IMR-90 (cell line): ENCODE data around the gene ANO1. TPM values are rescaled to one million over a fixed set of nuclear protein-coding genes. Genes with fewer than 3 reads are reported as not detected.

ENCODE experiments used
- ATAC-seq: fragments of 200-7000 bp; cut with Tn5 transposase; 2 replicates; pipeline ENCODE4 v1.9.1; 2020; ENCODE audit warnings: low read depth, mild to moderate bottlenecking, moderate library complexity
- BruUV-seq: library from RNA; stranded (reverse); fragments of 400-500 nt; replicated peaks from 2 replicates; lab custom pipeline; 2021; lab: Mats Ljungman, UMichigan
- CTCF ChIA-PET: fragments of 300-600 bp; formaldehyde crosslinking; extraction: SDS; loops from one replicate; lab custom pipeline; 2021; ENCODE audit warnings: antibody characterized with exemption; lab: Yijun Ruan, JAX
- POLR2A ChIA-PET: fragments of 300-600 bp; sonication (Branson Sonifier 250); formaldehyde crosslinking; loops from one replicate; lab custom pipeline; 2022; ENCODE audit warnings: antibody characterized with exemption; ENCODE audit not compliant: unreplicated experiment; lab: Charles Lee
- DNase-seq: peaks from one replicate; pipeline ENCODE4 v3.0.0; 2013
- H2AFZ ChIP-seq: replicated peaks from 2 replicates; pipeline ENCODE3; 2013; ENCODE audit warnings: low read length, mild to moderate bottlenecking; ENCODE audit not compliant: poor library complexity
- H2AK5ac ChIP-seq: 2 replicates; pipeline ENCODE4 v1.6.1; 2013; ENCODE audit warnings: low read depth, low read length, inconsistent platforms
- H2AK9ac ChIP-seq: replicated peaks from 2 replicates; pipeline ENCODE3; 2013; ENCODE audit warnings: mild to moderate bottlenecking, low read depth, low read length, moderate library complexity; ENCODE audit not compliant: poor library complexity
- H2BK120ac ChIP-seq: 2 replicates; pipeline ENCODE4 v1.6.1; 2013; ENCODE audit warnings: low read depth, low read length, inconsistent platforms
- H2BK15ac ChIP-seq: 3 replicates; pipeline ENCODE4 v1.6.1; 2013; ENCODE audit warnings: low read depth, low read length, inconsistent platforms
- H2BK20ac ChIP-seq: 2 replicates; pipeline ENCODE4 v1.6.1; 2013; ENCODE audit warnings: low read depth, mild to moderate bottlenecking, inconsistent platforms, low read length, moderate library complexity
- H2BK5ac ChIP-seq: 2 replicates; pipeline ENCODE4 v1.6.1; 2013; ENCODE audit warnings: mild to moderate bottlenecking, low read depth, low read length, inconsistent platforms; ENCODE audit not compliant: poor library complexity, severe bottlenecking
- H3K14ac ChIP-seq: replicated peaks from 2 replicates; pipeline ENCODE4 v1.6.1; 2013; ENCODE audit warnings: low read depth, low read length, inconsistent platforms
- H3K18ac ChIP-seq: 2 replicates; pipeline ENCODE4 v1.6.1; 2013; ENCODE audit warnings: low read depth, low read length, control low read depth
- H3K23ac ChIP-seq: 2 replicates; pipeline ENCODE4 v1.6.1; 2013; ENCODE audit warnings: low read depth, low read length, inconsistent platforms
- H3K27ac ChIP-seq: 2 replicates; pipeline ENCODE4 v1.5.1; 2013; ENCODE audit warnings: mild to moderate bottlenecking, control low read depth, low read length; ENCODE audit not compliant: insufficient read depth
- H3K27me3 ChIP-seq: 2 replicates; pipeline ENCODE4 v1.6.1; 2013; ENCODE audit warnings: low read length; ENCODE audit not compliant: control insufficient read depth, insufficient read depth
- H3K36me3 ChIP-seq: 2 replicates; pipeline ENCODE4 v1.6.1; 2013; ENCODE audit warnings: low read length, mixed read lengths; ENCODE audit not compliant: control insufficient read depth, insufficient read depth
- H3K4ac ChIP-seq: 2 replicates; pipeline ENCODE4 v1.6.1; 2013; ENCODE audit warnings: low read depth, low read length, inconsistent platforms
- H3K4me1 ChIP-seq: 2 replicates; pipeline ENCODE4 v1.6.1; 2013; ENCODE audit warnings: low read length, mixed read lengths; ENCODE audit not compliant: control insufficient read depth, insufficient read depth
- H3K4me2 ChIP-seq: 2 replicates; pipeline ENCODE4 v1.6.1; 2013; ENCODE audit warnings: low read depth, mild to moderate bottlenecking, control low read depth, low read length, moderate library complexity
- H3K4me3 ChIP-seq: 2 replicates; pipeline ENCODE4 v1.5.1; 2013; ENCODE audit warnings: low read depth, mild to moderate bottlenecking, control low read depth, low read length, moderate library complexity; ENCODE audit not compliant: insufficient read depth
- H3K56ac ChIP-seq: 2 replicates; pipeline ENCODE4 v1.6.1; 2013; ENCODE audit warnings: low read length, inconsistent platforms; ENCODE audit not compliant: insufficient read depth; ENCODE audit errors: extremely low read depth
- H3K79me1 ChIP-seq, 2 experiments: 2 replicates each; pipeline ENCODE4 v1.6.1; 2013; ENCODE audit warnings: low read length in 2 of 2, inconsistent platforms in 1 of 2, low read depth in 1 of 2
- H3K9ac ChIP-seq: 2 replicates; pipeline ENCODE4 v1.6.1; 2013; ENCODE audit warnings: low read depth, low read length, control low read depth
- H3K9me1 ChIP-seq: 2 replicates; pipeline ENCODE4 v1.6.1; 2013; ENCODE audit warnings: low read length, inconsistent platforms; ENCODE audit not compliant: insufficient read depth
- H3K9me3 ChIP-seq: 2 replicates; pipeline ENCODE4 v1.6.1; 2013; ENCODE audit warnings: low read length; ENCODE audit not compliant: control insufficient read depth, insufficient read depth
- H4K20me1 ChIP-seq: 2 replicates; pipeline ENCODE4 v1.6.1; 2013; ENCODE audit warnings: low read length, inconsistent platforms; ENCODE audit not compliant: insufficient read depth
- H4K5ac ChIP-seq: 2 replicates; pipeline ENCODE4 v1.6.1; 2013; ENCODE audit warnings: mild to moderate bottlenecking, low read depth, low read length, control low read depth
- H4K8ac ChIP-seq, 2 experiments: 2 replicates each; pipeline ENCODE4 v1.6.1; 2013; ENCODE audit warnings: low read depth in 2 of 2, low read length in 2 of 2, control low read depth in 1 of 2, inconsistent platforms in 1 of 2
- H4K91ac ChIP-seq: 2 replicates; pipeline ENCODE4 v1.6.1; 2013; ENCODE audit warnings: low read depth, low read length, inconsistent platforms; ENCODE audit not compliant: insufficient read depth
- BHLHE40 ChIP-seq: fragments of 150-350 bp; IDR thresholded peaks from 2 replicates; pipeline ENCODE4 v1.6.1; 2016; ENCODE audit warnings: mild to moderate bottlenecking, low read depth, low read length
- CEBPB ChIP-seq: IDR thresholded peaks from 2 replicates; pipeline ENCODE4 v1.6.1; 2012; ENCODE audit warnings: low read depth, low read length, improper control_type of control experiment
- CHD1 ChIP-seq: IDR thresholded peaks from 2 replicates; pipeline ENCODE4 v1.6.1; 2012; ENCODE audit warnings: low read depth, low read length, improper control_type of control experiment
- FOS ChIP-seq: fragments of 150-350 bp; IDR thresholded peaks from 2 replicates; pipeline ENCODE4 v1.6.1; 2016; ENCODE audit warnings: low read depth, low read length
- MAZ ChIP-seq: IDR thresholded peaks from 2 replicates; pipeline ENCODE4 v1.6.1; 2012; ENCODE audit warnings: low read depth, mild to moderate bottlenecking, low read length, improper control_type of control experiment, moderate library complexity, borderline replicate concordance
- NFE2L2 ChIP-seq: fragments of 150-350 bp; IDR thresholded peaks from 2 replicates; pipeline ENCODE4 v1.6.1; 2016; ENCODE audit warnings: low read depth, mild to moderate bottlenecking, low read length
- POLR2A ChIP-seq: IDR thresholded peaks from 2 replicates; pipeline ENCODE4 v1.6.1; 2012; ENCODE audit warnings: mild to moderate bottlenecking, low read depth, low read length
- RAD21 ChIP-seq: IDR thresholded peaks from 2 replicates; pipeline ENCODE4 v1.6.1; 2012; ENCODE audit warnings: low read length, improper control_type of control experiment
- RFX5 ChIP-seq: IDR thresholded peaks from 2 replicates; pipeline ENCODE4 v1.8.0; 2012; ENCODE audit warnings: low read depth, mild to moderate bottlenecking, low read length, moderate library complexity
- USF2 ChIP-seq: fragments of 150-350 bp; IDR thresholded peaks from 2 replicates; pipeline ENCODE4 v1.6.1; 2017; ENCODE audit warnings: mild to moderate bottlenecking, antibody characterized with exemption, low read length, low read depth
- WGBS, 2 experiments: methylation state at CpG; one replicate each; pipeline versions ENCODE4 v1.1.5 to v1.1.7; 2013; ENCODE audit warnings: missing lambda C conversion rate in 2 of 2; ENCODE audit not compliant: insufficient read length in 1 of 2; ENCODE audit errors: extremely low coverage in 2 of 2; 5-methylcytosine and 5-hydroxymethylcytosine counted together
- dilution Hi-C: fragments of 300-500 bp; cut with HindIII; formaldehyde crosslinking; loops from one replicate; pipeline ENCODE4 v1.14.3; 2018; ENCODE audit warnings: low sequenced_read_pairs; ENCODE audit not compliant: unreplicated experiment
- in situ Hi-C: fragments of 300-500 bp; cut with MboI; formaldehyde crosslinking; loops from 3 replicates; pipeline ENCODE4 v1.14.3; 2019; ENCODE audit warnings: low sequenced_read_pairs, inconsistent platforms, mixed read lengths
- intact Hi-C: fragments of 100-400 bp; cut with micrococcal nuclease; formaldehyde crosslinking; loops from 2 replicates; pipeline ENCODE4 v1.10.0; 2022
- polyA plus RNA-seq, 3 experiments: library from polyadenylated mRNA; depleted of rRNA; stranded (reverse); fragments of >200 nt; gene quantifications; 2 replicates each; pipeline ENCODE4 v1.2.3, GENCODE V29; 2012; ENCODE audit warnings: low replicate concordance in 1 of 3
- total RNA-seq: library from RNA; depleted of rRNA; stranded (reverse); fragments of >200 nt; gene quantifications from 2 replicates; pipeline ENCODE4 v1.2.3, GENCODE V29; 2012
- TF ChIP-seq, protein P1 (sequence below): fragments of 150-350 bp; IDR thresholded peaks from 2 replicates; pipeline ENCODE4 v1.6.1; 2016; ENCODE audit warnings: low read depth, mild to moderate bottlenecking, low read length, moderate library complexity, borderline replicate concordance

Gene ANO1
- total and polyA plus RNA-seq, 2 of the 4 experiments (the other 2 are of a cell fraction): 4.1 to 10.7 TPM

DNA sequence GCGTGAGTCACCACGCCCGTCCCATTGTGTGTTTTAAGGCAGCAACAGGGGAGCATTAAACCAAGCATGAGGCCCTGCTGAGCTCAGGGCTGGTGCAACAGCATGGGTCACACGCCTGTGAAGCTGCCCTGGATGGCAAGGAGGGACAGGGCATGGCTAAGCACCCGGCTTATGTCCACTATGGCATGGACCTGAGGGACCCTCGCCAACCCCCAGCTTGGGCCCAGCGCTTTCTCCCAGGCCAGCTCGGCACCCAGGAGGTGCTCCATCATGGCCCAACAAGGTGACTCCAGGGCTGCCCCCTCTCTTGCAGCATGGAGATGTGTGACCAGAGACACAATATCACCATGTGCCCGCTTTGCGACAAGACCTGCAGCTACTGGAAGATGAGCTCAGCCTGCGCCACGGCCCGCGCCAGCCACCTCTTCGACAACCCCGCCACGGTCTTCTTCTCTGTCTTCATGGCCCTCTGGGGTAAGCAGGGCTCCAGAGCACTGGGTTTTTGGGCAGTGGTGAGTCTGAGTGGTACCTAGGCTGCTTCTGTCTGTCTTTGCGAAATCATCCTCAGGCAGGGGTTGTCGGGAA, 53.6 kb downstream of the ANO1 start:
- intact Hi-C loops: no loop called here
- Histone ChIP-seq H3K23ac (no peak overlapping the region), H2AK5ac (no peak overlapping the region), H3K9me1 (peaks cover 18% of the 10 kb centered on the region; the same call in 1 of the 2 replicates), H3K4me2 (no peak overlapping the region), H2AK9ac (no peak overlapping the region), H3K9ac (no peak overlapping the region), H2AFZ (no peak overlapping the region), H3K27me3 (no peaks in the 10 kb centered on the region), H2BK15ac (no peak overlapping the region), H3K27ac (no peak overlapping the region), H4K20me1 (no peaks in the 10 kb centered on the region), H3K4ac (no peak overlapping the region), H3K4me1 (peaks cover 19% of the 10 kb centered on the region), H3K36me3 (peaks cover 12% of the 10 kb centered on the region; the same call in 1 of the 2 replicates), H3K14ac (no peak overlapping the region), H3K79me1 (peaks cover 0 to 15% of the 10 kb centered on the region in 2 experiments; a peak in 1 of 4 replicates), H4K91ac (no peak overlapping the region), H4K5ac (no peak overlapping the region), H2BK120ac (no peak overlapping the region), H3K56ac (no peak overlapping the region), H4K8ac (no peak overlapping the region), H2BK20ac (no peak overlapping the region), H2BK5ac (no peak overlapping the region), H3K4me3 (no peak overlapping the region), H3K18ac (no peak overlapping the region), H3K9me3 (no peaks in the 10 kb centered on the region)
- ChIA-PET POLR2A (no interaction called here), CTCF (no interaction called here)
- 90% methylated on average over 6 of the region's 19 CpGs; no CpG with 5 or more reads in 1 of the 2 experiments for WGBS, 2 experiments
- no peak for TF ChIP-seq CHD1
- no peak for TF ChIP-seq NFE2L2
- TF ChIP-seq RAD21: no peak
- TF ChIP-seq CEBPB: no peak
- no peak for TF ChIP-seq USF2
- no peak for TF ChIP-seq RFX5
- no peak for TF ChIP-seq BHLHE40
- no peak for TF ChIP-seq POLR2A
- TF ChIP-seq, protein P1, sequence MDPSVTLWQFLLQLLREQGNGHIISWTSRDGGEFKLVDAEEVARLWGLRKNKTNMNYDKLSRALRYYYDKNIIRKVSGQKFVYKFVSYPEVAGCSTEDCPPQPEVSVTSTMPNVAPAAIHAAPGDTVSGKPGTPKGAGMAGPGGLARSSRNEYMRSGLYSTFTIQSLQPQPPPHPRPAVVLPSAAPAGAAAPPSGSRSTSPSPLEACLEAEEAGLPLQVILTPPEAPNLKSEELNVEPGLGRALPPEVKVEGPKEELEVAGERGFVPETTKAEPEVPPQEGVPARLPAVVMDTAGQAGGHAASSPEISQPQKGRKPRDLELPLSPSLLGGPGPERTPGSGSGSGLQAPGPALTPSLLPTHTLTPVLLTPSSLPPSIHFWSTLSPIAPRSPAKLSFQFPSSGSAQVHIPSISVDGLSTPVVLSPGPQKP: no peak
- no peak for TF ChIP-seq FOS
- no peak for TF ChIP-seq MAZ
- dilution Hi-C loops: no loop called here
- no TSS peak for BruUV-seq
- in situ Hi-C loops: no loop called here
- DNase-seq (no peak), ATAC-seq (no peak)
